ENCODE results near the gene C2CD4D. TPM values are rescaled to one million over a fixed set of nuclear protein-coding genes. Genes with fewer than 3 reads are reported as not detected.
A peak's percentile ranks its signal among the peaks of the same experiment; 100 is the strongest.

C2CD4D gene
- total and polyA plus RNA-seq, 2 donors (not counting 1 experiment from before 2014, with no cell fraction given) = not detected

DNA sequence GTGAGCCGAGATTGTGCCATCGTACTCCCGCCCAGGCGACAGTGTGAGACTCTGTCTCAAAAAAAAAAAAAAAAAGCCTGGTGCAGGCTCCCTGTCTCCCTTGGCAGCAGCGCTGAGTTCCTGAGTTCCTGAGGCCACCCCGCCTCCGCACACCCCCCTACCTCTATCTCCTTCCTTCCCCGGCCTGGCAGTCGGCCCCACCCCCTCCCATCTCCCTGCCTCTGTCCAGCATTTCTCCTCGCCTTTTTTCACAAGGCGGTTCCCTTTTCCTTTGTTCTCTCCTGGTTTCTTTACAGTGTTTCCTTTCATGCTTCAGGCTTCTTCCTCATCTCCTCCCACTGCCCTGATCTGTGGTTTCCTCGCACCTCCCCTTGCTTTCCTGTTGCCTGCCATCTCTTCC is 10.7 kb downstream of the C2CD4D start:
- no peak overlapping the region for H2AFZ ChIP-seq (ENCODE audit: low read length)
- no peak overlapping the region for H3K27ac ChIP-seq (ENCODE audit: insufficient read depth, low read length)
- no peaks in the 10 kb centered on the region for H3K4me1 ChIP-seq (ENCODE audit: control insufficient read depth, extremely low read depth, insufficient read depth, low read length)
- H3K9me3 ChIP-seq (ENCODE audit: control insufficient read depth, insufficient read depth, low read depth, low read length) = no peaks in the 10 kb centered on the region
- H4K20me1 ChIP-seq (ENCODE audit: control insufficient read depth, extremely low read depth, insufficient read depth, low read length) = no peaks in the 10 kb centered on the region
- H3K4me2 ChIP-seq (ENCODE audit: extremely low read depth, insufficient read depth, low read length) = no peak overlapping the region
- H3K27me3 ChIP-seq (ENCODE audit: control insufficient read depth, insufficient read depth, low read length) = peaks cover 12% of the 10 kb centered on the region
- no peaks in the 10 kb centered on the region for H3K79me2 ChIP-seq (ENCODE audit: control insufficient read depth, insufficient read depth, low read length)
- H3K36me3 ChIP-seq (ENCODE audit: control insufficient read depth, insufficient read depth, low read length) = no peaks in the 10 kb centered on the region
- TF ChIP-seq, protein P1, sequence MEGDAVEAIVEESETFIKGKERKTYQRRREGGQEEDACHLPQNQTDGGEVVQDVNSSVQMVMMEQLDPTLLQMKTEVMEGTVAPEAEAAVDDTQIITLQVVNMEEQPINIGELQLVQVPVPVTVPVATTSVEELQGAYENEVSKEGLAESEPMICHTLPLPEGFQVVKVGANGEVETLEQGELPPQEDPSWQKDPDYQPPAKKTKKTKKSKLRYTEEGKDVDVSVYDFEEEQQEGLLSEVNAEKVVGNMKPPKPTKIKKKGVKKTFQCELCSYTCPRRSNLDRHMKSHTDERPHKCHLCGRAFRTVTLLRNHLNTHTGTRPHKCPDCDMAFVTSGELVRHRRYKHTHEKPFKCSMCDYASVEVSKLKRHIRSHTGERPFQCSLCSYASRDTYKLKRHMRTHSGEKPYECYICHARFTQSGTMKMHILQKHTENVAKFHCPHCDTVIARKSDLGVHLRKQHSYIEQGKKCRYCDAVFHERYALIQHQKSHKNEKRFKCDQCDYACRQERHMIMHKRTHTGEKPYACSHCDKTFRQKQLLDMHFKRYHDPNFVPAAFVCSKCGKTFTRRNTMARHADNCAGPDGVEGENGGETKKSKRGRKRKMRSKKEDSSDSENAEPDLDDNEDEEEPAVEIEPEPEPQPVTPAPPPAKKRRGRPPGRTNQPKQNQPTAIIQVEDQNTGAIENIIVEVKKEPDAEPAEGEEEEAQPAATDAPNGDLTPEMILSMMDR (conservative IDR thresholded peaks at IDR 0.05 in 1 of 2, IDR thresholded peaks at IDR 0.05 in 1 of 2; ENCODE audit: low read depth in 1 of 2, low read length in 2 of 2) = no peak
- no peak for TF ChIP-seq EZH2 (IDR thresholded peaks at IDR 0.05; ENCODE audit: low read length, missing control alignments)
- H3K9ac ChIP-seq (ENCODE audit: insufficient read depth, low read length) = no peak overlapping the region
- DNase-seq (ENCODE audit: low read depth in 2 of 2) = peak in 1 of 2 donors; percentile 47
- H3K4me3 ChIP-seq (replicated peaks in 1 of 4; ENCODE audit: control extremely low read depth in 1 of 4, insufficient read depth in 1 of 4, low read depth in 3 of 4, low read length in 4 of 4) = no peak overlapping the region

DNA sequence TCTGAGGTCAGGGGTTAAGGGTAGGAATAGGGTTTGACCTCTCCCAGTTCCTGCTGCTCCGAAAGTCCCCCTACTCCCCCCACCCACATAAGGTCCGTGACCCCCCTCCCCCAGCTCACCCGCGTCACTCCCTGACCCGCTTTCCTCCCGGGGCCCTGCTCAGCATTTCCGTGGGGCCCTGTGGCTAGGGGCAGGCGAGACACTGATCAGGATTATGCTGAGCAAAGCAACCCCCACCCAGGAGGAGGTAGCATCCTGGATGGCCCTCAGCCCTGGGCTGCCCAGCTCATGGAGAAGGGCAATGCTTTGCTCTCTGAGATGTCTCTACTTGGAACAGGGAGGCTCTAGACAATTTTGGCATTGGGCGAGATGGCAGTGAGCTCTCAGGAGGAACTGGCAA is 11.8 kb downstream of the C2CD4D start:
- Histone ChIP-seq H3K27ac (ENCODE audit: insufficient read depth, low read length) (no peak overlapping the region), H4K20me1 (ENCODE audit: control insufficient read depth, extremely low read depth, insufficient read depth, low read length) (no peaks in the 10 kb centered on the region), H3K4me3 (replicated peaks in 1 of 4; ENCODE audit: control extremely low read depth in 1 of 4, insufficient read depth in 1 of 4, low read depth in 3 of 4, low read length in 4 of 4) (no peak overlapping the region), H3K36me3 (ENCODE audit: control insufficient read depth, insufficient read depth, low read length) (no peaks in the 10 kb centered on the region), H3K9me3 (ENCODE audit: control insufficient read depth, insufficient read depth, low read depth, low read length) (no peaks in the 10 kb centered on the region), H3K4me1 (ENCODE audit: control insufficient read depth, extremely low read depth, insufficient read depth, low read length) (no peaks in the 10 kb centered on the region), H2AFZ (ENCODE audit: low read length) (no peak overlapping the region), H3K27me3 (ENCODE audit: control insufficient read depth, insufficient read depth, low read length) (peaks cover 18% of the 10 kb centered on the region), H3K79me2 (ENCODE audit: control insufficient read depth, insufficient read depth, low read length) (no peaks in the 10 kb centered on the region), H3K4me2 (ENCODE audit: extremely low read depth, insufficient read depth, low read length) (no peak overlapping the region), H3K9ac (ENCODE audit: insufficient read depth, low read length) (no peak overlapping the region)
- TF ChIP-seq EZH2 (IDR thresholded peaks at IDR 0.05; ENCODE audit: low read length, missing control alignments) = no peak
- TF ChIP-seq, protein P1 (conservative IDR thresholded peaks at IDR 0.05 in 1 of 2, IDR thresholded peaks at IDR 0.05 in 1 of 2; ENCODE audit: low read depth in 1 of 2, low read length in 2 of 2) = no peak
- DNase-seq (ENCODE audit: low read depth in 2 of 2) = no peak

DNA sequence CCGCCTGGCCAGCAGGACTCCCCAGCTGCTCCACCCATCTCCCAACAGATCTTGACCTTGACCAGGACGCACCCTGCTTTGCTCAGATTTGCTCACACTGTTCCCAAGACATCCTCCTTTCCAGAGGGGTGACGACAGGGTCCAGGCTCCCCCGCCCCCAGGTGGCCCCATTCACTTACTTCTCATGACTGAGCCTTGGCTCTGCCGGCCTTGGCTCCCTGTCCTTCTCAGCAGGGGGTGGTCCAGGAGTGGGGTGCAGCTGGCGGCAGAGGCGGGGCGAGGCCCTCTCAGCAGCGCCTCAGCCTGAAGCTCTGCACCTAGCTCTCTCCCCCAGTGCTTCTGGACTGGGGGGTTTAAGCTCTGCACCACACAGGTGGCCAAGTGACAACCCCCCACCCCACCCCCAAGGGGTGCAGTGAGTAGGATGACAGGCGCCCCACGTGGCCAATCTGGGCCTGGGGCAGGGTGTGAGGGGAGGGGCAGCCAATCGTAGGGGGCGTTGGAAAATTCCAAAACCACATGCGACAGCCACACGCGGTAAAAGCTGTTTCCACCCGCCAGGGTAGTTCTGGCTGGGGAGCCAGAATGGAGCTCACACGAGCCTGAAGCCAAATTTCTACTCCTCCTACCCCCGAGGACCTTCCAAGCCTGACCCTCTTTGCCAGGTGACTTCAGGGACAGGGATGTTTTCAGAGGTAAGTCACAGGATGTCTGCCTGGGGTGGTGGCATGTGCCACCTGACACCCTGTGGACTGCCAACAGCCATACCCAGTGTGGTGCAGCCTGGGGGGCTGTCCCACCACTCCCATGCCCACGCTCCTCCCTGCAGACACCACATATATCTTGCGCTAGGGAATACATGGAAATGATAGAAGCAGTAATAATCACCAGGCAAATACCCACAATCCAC is 13.6 kb downstream of the C2CD4D start:
- H3K9ac ChIP-seq (ENCODE audit: insufficient read depth, low read length) = no peak overlapping the region
- H3K27me3 ChIP-seq (ENCODE audit: control insufficient read depth, insufficient read depth, low read length) = peaks cover 18% of the 10 kb centered on the region
- no peaks in the 10 kb centered on the region for H4K20me1 ChIP-seq (ENCODE audit: control insufficient read depth, extremely low read depth, insufficient read depth, low read length)

More for the DNA sequence above, 13.6 kb downstream of the C2CD4D start:
- Histone ChIP-seq H3K36me3 (ENCODE audit: control insufficient read depth, insufficient read depth, low read length) (no peaks in the 10 kb centered on the region), H3K27ac (ENCODE audit: insufficient read depth, low read length) (no peak overlapping the region), H3K79me2 (ENCODE audit: control insufficient read depth, insufficient read depth, low read length) (no peaks in the 10 kb centered on the region), H2AFZ (ENCODE audit: low read length) (no peak overlapping the region), H3K9me3 (ENCODE audit: control insufficient read depth, insufficient read depth, low read depth, low read length) (no peaks in the 10 kb centered on the region), H3K4me1 (ENCODE audit: control insufficient read depth, extremely low read depth, insufficient read depth, low read length) (no peaks in the 10 kb centered on the region), H3K4me3 (replicated peaks in 1 of 4; ENCODE audit: control extremely low read depth in 1 of 4, insufficient read depth in 1 of 4, low read depth in 3 of 4, low read length in 4 of 4) (no peak overlapping the region), H3K4me2 (ENCODE audit: extremely low read depth, insufficient read depth, low read length) (no peak overlapping the region)
- no peak for TF ChIP-seq EZH2 (IDR thresholded peaks at IDR 0.05; ENCODE audit: low read length, missing control alignments)
- TF ChIP-seq, protein P1 (conservative IDR thresholded peaks at IDR 0.05 in 1 of 2, IDR thresholded peaks at IDR 0.05 in 1 of 2; ENCODE audit: low read depth in 1 of 2, low read length in 2 of 2) = no peak
- no peak for DNase-seq (ENCODE audit: low read depth in 2 of 2)
